HepG2 (cell line): Measurements from ENCODE around the gene FKBP10. TPM values are rescaled to one million over a fixed set of nuclear protein-coding genes. Genes with fewer than 3 reads are reported as not detected.

Experiments
- CENPT ChIP-seq: sonication (generic); formaldehyde crosslinking; IDR thresholded peaks from 2 replicates; pipeline ENCODE4 v1.8.0; 2022; ENCODE audit warnings: low read depth, mild to moderate bottlenecking, moderate library complexity, missing genetic modification reagents
- YY1 ChIP-seq: IDR thresholded peaks from 2 replicates; pipeline ENCODE4 v1.6.1; 2011; ENCODE audit warnings: low read length, low read depth, moderate library complexity, mild to moderate bottlenecking; ENCODE audit not compliant: insufficient read depth, insufficient replicate concordance
- ZNF660 ChIP-seq: sonication (generic); formaldehyde crosslinking; IDR thresholded peaks from 2 replicates; pipeline ENCODE4 v1.5.1; 2020; ENCODE audit warnings: mild to moderate bottlenecking, low read depth, missing genetic modification reagents, borderline replicate concordance
- polyA plus RNA-seq, 8 experiments: library from polyadenylated mRNA; depleted of rRNA in 3 of 8; stranded (reverse) in 7 of 8; unstranded in 1 of 8; fragments of >200 nt; fragmentation: Illumina TruSeq in 4 of 8; extraction: Trizol in 4 of 8; gene quantifications; 2 replicates each; pipeline versions ENCODE4 v1.2.1 to v1.2.3, GENCODE V29; 2011 to 2016; ENCODE audit warnings: low read depth in 4 of 8, missing spikeins in 1 of 8, mixed read lengths in 1 of 8; ENCODE audit not compliant: insufficient read depth in 1 of 8
- total RNA-seq, 5 experiments: library from RNA; depleted of rRNA; stranded (reverse); fragments of >200 nt; fragmentation: Illumina TruSeq; extraction: Trizol; gene quantifications; 2 replicates each; pipeline ENCODE4 v1.2.3, GENCODE V29; 2016; ENCODE audit warnings: low read depth in 1 of 5
- TF ChIP-seq, protein P1 (sequence below): IDR thresholded peaks from 2 replicates; pipeline ENCODE4 v1.4.0; 2020; ENCODE audit warnings: mild to moderate bottlenecking, missing genetic modification reagents
- TF ChIP-seq, protein P2 (sequence below): sonication (generic); formaldehyde crosslinking; IDR thresholded peaks from 2 replicates; pipeline ENCODE4 v1.4.0; 2020; ENCODE audit warnings: mild to moderate bottlenecking, low read depth, missing genetic modification reagents
- TF ChIP-seq, protein P3 (sequence below): sonication (generic); formaldehyde crosslinking; IDR thresholded peaks from 2 replicates; pipeline ENCODE4 v1.5.0; 2020; ENCODE audit warnings: missing genetic modification reagents

The FKBP10 gene
- total and polyA plus RNA-seq, 2 of the 13 experiments (the other 11 are each of a cell fraction or from before 2014, with no cell fraction given): 149 to 573 TPM

DNA sequence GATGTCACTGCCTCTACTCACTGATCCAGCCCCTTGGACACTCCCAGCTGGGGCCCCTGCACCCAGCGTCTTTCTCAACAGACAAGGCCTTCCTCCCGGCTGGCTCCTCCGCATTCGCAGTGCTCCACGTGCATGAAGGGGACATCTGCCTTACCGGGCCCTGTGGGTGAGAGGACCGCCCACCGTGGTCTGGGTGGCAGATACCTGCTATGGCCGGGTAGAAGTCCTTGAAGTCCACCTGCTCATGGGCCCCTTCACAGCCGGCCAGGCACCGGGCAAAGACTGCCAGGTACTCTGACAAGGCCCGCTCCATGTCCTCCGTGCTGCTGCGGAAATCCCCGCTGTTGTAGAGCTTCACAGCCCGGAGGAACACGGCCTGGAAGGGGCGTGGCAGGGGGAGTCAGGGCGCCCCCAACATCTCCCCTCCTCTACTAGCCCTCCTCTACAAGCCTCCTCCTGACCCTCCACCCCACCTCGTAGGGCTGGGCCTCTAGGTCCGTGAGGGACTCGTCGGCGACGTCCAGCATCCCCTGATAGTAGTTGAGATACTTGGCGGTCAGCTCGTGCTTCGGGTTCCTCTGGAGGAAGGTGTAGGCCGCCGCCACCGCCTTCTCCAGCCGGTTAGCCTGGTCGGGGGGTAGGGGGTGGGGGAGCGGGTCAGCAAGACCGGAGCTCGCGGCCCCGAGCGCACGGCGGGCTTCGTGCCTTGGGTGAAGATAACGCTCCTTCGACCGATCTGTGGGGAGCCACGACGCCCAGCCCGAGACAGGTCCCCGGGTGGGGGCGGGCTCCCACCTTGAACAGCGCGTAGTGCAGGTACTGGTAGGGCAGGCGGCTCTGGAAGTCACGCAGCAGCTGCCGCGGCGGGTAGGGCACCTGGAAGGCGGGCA lies 1.9 kb upstream of the FKBP10 start (continued):
- TF ChIP-seq, protein P1, sequence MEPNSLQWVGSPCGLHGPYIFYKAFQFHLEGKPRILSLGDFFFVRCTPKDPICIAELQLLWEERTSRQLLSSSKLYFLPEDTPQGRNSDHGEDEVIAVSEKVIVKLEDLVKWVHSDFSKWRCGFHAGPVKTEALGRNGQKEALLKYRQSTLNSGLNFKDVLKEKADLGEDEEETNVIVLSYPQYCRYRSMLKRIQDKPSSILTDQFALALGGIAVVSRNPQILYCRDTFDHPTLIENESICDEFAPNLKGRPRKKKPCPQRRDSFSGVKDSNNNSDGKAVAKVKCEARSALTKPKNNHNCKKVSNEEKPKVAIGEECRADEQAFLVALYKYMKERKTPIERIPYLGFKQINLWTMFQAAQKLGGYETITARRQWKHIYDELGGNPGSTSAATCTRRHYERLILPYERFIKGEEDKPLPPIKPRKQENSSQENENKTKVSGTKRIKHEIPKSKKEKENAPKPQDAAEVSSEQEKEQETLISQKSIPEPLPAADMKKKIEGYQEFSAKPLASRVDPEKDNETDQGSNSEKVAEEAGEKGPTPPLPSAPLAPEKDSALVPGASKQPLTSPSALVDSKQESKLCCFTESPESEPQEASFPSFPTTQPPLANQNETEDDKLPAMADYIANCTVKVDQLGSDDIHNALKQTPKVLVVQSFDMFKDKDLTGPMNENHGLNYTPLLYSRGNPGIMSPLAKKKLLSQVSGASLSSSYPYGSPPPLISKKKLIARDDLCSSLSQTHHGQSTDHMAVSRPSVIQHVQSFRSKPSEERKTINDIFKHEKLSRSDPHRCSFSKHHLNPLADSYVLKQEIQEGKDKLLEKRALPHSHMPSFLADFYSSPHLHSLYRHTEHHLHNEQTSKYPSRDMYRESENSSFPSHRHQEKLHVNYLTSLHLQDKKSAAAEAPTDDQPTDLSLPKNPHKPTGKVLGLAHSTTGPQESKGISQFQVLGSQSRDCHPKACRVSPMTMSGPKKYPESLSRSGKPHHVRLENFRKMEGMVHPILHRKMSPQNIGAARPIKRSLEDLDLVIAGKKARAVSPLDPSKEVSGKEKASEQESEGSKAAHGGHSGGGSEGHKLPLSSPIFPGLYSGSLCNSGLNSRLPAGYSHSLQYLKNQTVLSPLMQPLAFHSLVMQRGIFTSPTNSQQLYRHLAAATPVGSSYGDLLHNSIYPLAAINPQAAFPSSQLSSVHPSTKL: peak; percentile 17; the same call in 1 of the 2 replicates
- TF ChIP-seq, protein P2, sequence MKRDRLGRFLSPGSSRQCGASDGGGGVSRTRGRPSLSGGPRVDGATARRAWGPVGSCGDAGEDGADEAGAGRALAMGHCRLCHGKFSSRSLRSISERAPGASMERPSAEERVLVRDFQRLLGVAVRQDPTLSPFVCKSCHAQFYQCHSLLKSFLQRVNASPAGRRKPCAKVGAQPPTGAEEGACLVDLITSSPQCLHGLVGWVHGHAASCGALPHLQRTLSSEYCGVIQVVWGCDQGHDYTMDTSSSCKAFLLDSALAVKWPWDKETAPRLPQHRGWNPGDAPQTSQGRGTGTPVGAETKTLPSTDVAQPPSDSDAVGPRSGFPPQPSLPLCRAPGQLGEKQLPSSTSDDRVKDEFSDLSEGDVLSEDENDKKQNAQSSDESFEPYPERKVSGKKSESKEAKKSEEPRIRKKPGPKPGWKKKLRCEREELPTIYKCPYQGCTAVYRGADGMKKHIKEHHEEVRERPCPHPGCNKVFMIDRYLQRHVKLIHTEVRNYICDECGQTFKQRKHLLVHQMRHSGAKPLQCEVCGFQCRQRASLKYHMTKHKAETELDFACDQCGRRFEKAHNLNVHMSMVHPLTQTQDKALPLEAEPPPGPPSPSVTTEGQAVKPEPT (CRISPR knock-in tag): no peak
- no peak for TF ChIP-seq ZNF660 (CRISPR knock-in tag)
- TF ChIP-seq YY1: peak; percentile 7
- TF ChIP-seq, protein P3, sequence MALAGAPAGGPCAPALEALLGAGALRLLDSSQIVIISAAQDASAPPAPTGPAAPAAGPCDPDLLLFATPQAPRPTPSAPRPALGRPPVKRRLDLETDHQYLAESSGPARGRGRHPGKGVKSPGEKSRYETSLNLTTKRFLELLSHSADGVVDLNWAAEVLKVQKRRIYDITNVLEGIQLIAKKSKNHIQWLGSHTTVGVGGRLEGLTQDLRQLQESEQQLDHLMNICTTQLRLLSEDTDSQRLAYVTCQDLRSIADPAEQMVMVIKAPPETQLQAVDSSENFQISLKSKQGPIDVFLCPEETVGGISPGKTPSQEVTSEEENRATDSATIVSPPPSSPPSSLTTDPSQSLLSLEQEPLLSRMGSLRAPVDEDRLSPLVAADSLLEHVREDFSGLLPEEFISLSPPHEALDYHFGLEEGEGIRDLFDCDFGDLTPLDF (CRISPR knock-in tag): no peak
- TF ChIP-seq CENPT: no peak; the same call in 1 of the 2 replicates
- TF ChIP-seq, all 625 proteins: peak for 101
